Large intestine (tissue), 3 donors: ENCODE data around the gene LAMB1. TPM values are rescaled to one million over a fixed set of nuclear protein-coding genes. Genes with fewer than 3 reads are reported as not detected.
"Not testable (repeated sequence)": the region's sequence is repeated elsewhere in the genome, so short reads cannot be mapped to it uniquely, and the experiment has no call there.

Source experiments
- DNase-seq, 2 donors: peaks; one replicate each; pipeline versions ENCODE4 v3.0.0 to v3.0.0-alpha.2; 2013
- H3K27ac ChIP-seq: one replicate; pipeline ENCODE4 v1.5.1; 2013; ENCODE audit warnings: low read length
- H3K27me3 ChIP-seq: 2 replicates; pipeline ENCODE4 v1.6.1; 2013; ENCODE audit warnings: low read length; ENCODE audit not compliant: control insufficient read depth, insufficient read depth
- H3K36me3 ChIP-seq: 2 replicates; pipeline ENCODE4 v1.6.1; 2013; ENCODE audit warnings: low read length; ENCODE audit not compliant: control insufficient read depth, insufficient read depth
- H3K4me1 ChIP-seq: one replicate; pipeline ENCODE4 v1.6.1; 2013; ENCODE audit warnings: low read length; ENCODE audit not compliant: control insufficient read depth, insufficient read depth
- H3K4me3 ChIP-seq: one replicate; pipeline ENCODE4 v1.5.1; 2013; ENCODE audit warnings: low read length
- H3K9me3 ChIP-seq: one replicate; pipeline ENCODE4 v1.6.1; 2013; ENCODE audit warnings: mild to moderate bottlenecking, low read depth, low read length, moderate library complexity; ENCODE audit not compliant: control insufficient read depth
- WGBS: methylation state at CpG from one replicate; pipeline ENCODE4 v1.1.5; 2013; ENCODE audit warnings: low lambda C conversion rate; ENCODE audit not compliant: insufficient coverage; 5-methylcytosine and 5-hydroxymethylcytosine counted together
- polyA plus RNA-seq: library from polyadenylated mRNA; unstranded; fragments of 120-200 nt; gene quantifications from one replicate; pipeline ENCODE4 v1.2.1, GENCODE V29; 2013

LAMB1 gene
- polyA plus RNA-seq, 1 donor, result 271 TPM

- Histone ChIP-seq H3K27me3 (no peaks in the 10 kb centered on the region), H3K27ac (no peak overlapping the region), H3K4me1 (no peaks in the 10 kb centered on the region), H3K9me3 (no peaks in the 10 kb centered on the region), H3K36me3 (peaks cover 86% of the 10 kb centered on the region), H3K4me3 (no peak overlapping the region)
- DNase-seq, result no peak
- WGBS, result 82% methylated on average over 4 of the region's 9 CpGs
Observed at GRCh38 chr7:107961405-107961804, 41.6 kb downstream of the LAMB1 start.

DNA sequence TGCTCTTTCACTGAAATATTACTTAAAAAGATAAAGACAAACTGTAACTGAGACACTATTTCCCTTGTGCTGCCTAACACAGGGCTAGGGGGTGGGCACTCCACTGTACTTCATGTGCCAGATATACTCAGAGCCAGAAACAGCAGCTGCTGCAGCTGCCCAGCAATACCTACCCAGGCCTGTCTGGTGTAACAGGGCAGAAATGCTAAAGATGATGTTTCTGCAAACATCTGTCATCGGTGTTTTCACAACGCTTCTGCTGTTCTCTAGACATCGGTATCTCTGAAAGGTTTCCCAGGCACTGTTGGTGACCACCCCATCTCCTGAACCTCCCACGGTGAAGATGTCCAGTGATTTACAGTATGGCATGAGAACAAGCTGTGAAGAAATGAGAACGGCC is 42.7 kb downstream of the LAMB1 start:
- Histone ChIP-seq H3K9me3 (no peaks in the 10 kb centered on the region), H3K4me1 (no peaks in the 10 kb centered on the region), H3K27ac (no peak overlapping the region), H3K27me3 (no peaks in the 10 kb centered on the region), H3K4me3 (no peak overlapping the region), H3K36me3 (peaks cover 89% of the 10 kb centered on the region)
- WGBS, result 100% methylated on average over 1 of the region's 5 CpGs
- no peak for DNase-seq

DNA sequence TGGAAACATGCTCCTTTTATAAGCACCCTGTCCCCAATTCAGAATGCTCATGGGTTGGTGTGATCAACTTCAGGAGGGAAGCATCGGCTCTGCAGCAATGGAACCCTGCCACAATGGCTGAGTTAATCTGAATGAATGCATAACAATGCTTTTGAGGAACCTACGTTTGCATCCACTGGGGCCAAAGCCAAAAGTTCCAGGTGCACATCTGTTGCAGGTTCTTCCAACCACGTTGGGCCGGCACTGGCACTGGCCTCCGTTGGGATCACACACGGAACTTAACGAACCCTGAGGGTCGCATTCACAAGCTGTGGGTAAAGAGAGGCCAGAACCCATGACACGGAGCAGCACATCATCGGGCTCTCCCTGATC is 43.4 kb downstream of the LAMB1 start:
- Histone ChIP-seq H3K4me3 (no peak overlapping the region), H3K36me3 (peaks cover 82% of the 10 kb centered on the region), H3K4me1 (no peaks in the 10 kb centered on the region), H3K27me3 (no peaks in the 10 kb centered on the region), H3K27ac (no peak overlapping the region), H3K9me3 (no peaks in the 10 kb centered on the region)
- no peak for DNase-seq
- WGBS, result no CpG with 5 or more reads among the region's 10 CpGs

DNA sequence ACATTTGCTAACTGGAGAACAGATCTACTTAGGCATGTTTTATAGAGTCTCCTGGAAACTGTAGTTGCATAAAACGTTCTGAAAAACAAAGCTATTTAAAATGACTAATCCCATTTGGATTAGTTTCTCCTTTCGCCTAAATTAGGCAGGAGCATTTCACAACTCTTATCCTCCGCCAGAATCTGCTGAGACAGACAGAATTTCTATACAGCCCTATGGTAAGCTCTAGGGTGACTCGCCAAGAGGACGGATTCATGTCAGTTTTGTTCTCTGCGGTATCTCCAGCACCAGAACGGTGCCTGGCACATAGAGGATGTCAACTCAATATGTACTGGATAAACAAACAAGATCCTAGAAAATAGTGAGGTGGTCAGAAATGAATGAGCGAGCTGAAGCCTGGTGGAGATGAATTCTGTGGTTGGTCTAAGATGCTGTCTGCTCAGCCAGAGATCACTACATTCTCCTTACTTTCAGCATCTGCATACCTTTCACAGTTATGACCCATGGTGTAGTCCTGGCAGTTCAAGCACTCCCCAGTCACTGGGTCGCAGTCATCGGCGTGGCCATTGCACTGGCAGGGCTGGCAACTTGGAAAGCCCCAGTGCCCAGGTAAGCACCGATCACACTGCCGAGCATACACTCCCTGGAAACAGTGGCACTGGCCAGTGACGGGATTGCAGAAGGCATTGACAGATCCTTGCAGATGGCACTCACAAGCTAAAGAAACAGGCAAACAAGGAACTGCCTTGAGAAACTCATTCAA is 44.0 kb downstream of the LAMB1 start:
- no CpG with 5 or more reads among the region's 14 CpGs for WGBS
- peaks cover 81% of the 10 kb centered on the region for H3K36me3 ChIP-seq
- H3K4me3 ChIP-seq, result no peak overlapping the region
- H3K27ac ChIP-seq, result no peak overlapping the region
- no peaks in the 10 kb centered on the region for H3K4me1 ChIP-seq
- H3K9me3 ChIP-seq, result no peaks in the 10 kb centered on the region
- no peak for DNase-seq
- H3K27me3 ChIP-seq, result no peaks in the 10 kb centered on the region

DNA sequence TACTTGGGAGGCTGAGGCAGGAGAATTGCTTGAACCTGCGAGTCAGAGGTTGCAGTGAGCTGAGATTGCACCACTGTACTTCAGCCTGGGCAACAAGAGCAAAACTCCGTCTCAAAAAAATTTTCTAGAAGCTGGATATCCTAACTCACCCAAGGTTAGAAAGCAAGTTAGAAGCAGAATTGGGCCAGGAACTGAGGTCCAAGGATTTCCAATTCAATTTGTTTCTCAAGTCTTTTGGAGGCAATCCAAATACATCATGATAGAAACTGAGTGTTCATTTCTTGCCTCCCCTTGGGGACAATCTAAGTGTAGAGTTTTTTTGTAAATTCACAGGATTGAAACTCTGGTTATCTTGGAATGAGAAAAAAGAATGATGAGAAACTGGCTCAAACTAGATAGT is 45.5 kb downstream of the LAMB1 start:
- Histone ChIP-seq H3K4me1 (no peaks in the 10 kb centered on the region), H3K4me3 (no peak overlapping the region), H3K36me3 (peaks cover 82% of the 10 kb centered on the region), H3K27me3 (no peaks in the 10 kb centered on the region), H3K9me3 (no peaks in the 10 kb centered on the region), H3K27ac (no peak overlapping the region)
- 100% methylated on average over 1 of the region's 2 CpGs for WGBS
- DNase-seq, result no peak

GRCh38 chr7:107956950-107957349 is 46.0 kb downstream of the LAMB1 start:
- not testable (repeated sequence) for DNase-seq, H3K4me3 ChIP-seq, H3K27ac ChIP-seq, H3K27me3 ChIP-seq, H3K9me3 ChIP-seq, H3K4me1 ChIP-seq
- H3K36me3 ChIP-seq, result peaks cover 83% of the 10 kb centered on the region
- WGBS, result no CpG with 5 or more reads among the region's 4 CpGs

DNA sequence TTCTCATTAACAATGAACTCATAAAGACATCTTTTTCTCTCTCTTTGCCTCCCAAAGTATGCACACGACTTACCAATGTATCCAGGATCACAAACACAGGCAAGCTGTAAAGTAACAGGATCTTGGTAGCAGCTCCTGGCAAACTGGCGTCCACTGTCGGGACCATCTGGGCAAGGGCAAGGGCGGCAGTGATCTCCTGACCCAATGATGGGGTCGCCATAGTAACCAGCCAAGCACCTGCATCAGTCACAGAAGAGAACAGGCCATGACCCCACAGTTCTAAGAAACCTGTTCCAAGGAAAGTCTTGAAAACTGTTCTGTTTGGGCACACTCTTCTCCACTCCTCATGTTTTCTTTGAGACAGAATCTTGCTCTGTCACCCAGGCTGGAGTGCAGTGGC is 47.6 kb downstream of the LAMB1 start:
- no peak for DNase-seq
- H3K27ac ChIP-seq, result no peak overlapping the region
- no peak overlapping the region for H3K4me3 ChIP-seq
- no peaks in the 10 kb centered on the region for H3K9me3 ChIP-seq
- WGBS, result no CpG with 5 or more reads among the region's 5 CpGs
- H3K36me3 ChIP-seq, result peaks cover 83% of the 10 kb centered on the region
- no peaks in the 10 kb centered on the region for H3K4me1 ChIP-seq
- no peaks in the 10 kb centered on the region for H3K27me3 ChIP-seq

- DNase-seq, result no peak
- Histone ChIP-seq H3K27ac (no peak overlapping the region), H3K36me3 (peaks cover 69% of the 10 kb centered on the region), H3K9me3 (no peaks in the 10 kb centered on the region), H3K4me3 (no peak overlapping the region), H3K27me3 (no peaks in the 10 kb centered on the region), H3K4me1 (peaks cover 4% of the 10 kb centered on the region)
- no CpG with 5 or more reads among the region's 2 CpGs for WGBS
Observed at GRCh38 chr7:107953924-107954303, 49.0 kb downstream of the LAMB1 start.

DNA sequence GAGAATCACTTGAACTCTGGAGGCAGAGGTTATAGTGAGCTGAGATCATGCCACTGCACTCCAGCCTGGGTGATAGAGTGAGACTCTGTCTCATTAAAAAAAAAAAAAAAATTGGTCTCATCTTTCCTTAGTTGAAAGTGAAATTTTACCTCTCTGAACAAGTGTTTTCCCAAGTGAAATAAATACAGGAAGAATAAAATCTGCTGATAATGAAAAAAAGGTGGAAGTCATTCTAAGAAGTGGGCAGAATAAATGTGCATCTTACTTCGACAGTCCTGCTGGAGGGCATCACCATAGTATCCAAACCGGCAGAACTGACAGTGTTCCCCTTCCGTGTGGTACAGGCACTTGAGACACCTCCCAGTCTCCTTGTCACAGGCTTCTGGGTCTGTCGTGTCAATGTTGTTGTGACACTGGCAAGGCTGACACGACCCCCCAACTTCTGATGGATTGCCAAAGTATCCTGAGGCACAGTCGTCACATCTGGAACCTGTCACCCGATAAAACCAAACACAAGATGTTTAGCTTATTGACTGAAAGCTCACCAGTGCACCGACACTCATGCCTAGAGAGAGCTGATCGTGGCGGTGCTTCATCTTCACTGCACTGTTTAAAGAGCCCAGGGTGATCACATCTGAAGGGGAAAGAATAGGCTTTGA is 49.6 kb downstream of the LAMB1 start:
- WGBS, result no CpG with 5 or more reads among the region's 10 CpGs
- Histone ChIP-seq H3K4me1 (peaks cover 4% of the 10 kb centered on the region), H3K27ac (no peak overlapping the region), H3K27me3 (no peaks in the 10 kb centered on the region), H3K36me3 (peaks cover 66% of the 10 kb centered on the region), H3K4me3 (no peak overlapping the region), H3K9me3 (no peaks in the 10 kb centered on the region)
- no peak for DNase-seq

GRCh38 chr7:107951896-107952295 is 51.1 kb downstream of the LAMB1 start:
- H3K27me3 ChIP-seq, result no peaks in the 10 kb centered on the region
- no peak overlapping the region for H3K4me3 ChIP-seq
- no peaks in the 10 kb centered on the region for H3K9me3 ChIP-seq
- H3K36me3 ChIP-seq, result peaks cover 68% of the 10 kb centered on the region
- 67% methylated on average over 2 of the region's 9 CpGs for WGBS
- DNase-seq, result no peak
- H3K27ac ChIP-seq, result no peak overlapping the region
- peaks cover 4% of the 10 kb centered on the region for H3K4me1 ChIP-seq
